ENCODE measurements around the gene EXOC5. TPM values are rescaled to one million over a fixed set of nuclear protein-coding genes. Genes with fewer than 3 reads are reported as not detected.
A peak's percentile ranks its signal among the peaks of the same experiment; 100 is the strongest.

EXOC5 gene
- total RNA-seq, 1 experiment from 2014 or later: 80.4 TPM

DNA sequence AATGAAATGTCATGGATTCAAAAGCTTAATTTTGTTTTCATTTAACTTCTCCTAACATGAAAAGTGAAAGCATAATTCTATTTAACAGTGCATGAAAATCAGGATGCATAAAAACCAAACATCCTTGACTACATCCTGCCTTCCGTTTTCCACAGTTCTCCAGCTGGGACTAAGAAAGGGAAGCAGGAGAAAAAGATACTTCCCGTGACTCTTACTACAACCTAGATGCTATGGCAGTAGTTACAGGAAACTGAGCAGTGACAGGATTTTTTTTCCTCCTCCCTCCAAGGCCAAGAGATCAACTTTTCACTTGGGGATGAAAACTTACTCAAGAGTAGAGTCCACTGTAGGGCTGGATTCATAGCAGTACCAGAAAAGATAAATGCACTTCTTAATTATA, 2.6 kb downstream of the EXOC5 start:
- POLR2A ChIA-PET: no interaction called here
- DNase-seq (ENCODE audit: low spot score): no peak
- Mint-ChIP-seq H3K27ac (peak overlapping the region; percentile 29; the same call in 1 of the 2 replicates), H3K4me1 (peaks cover 37% of the 10 kb centered on the region), H3K27me3 (ENCODE audit: low read depth) (no peaks in the 10 kb centered on the region), H3K4me3 (peak overlapping the region; percentile 9; the same call in 1 of the 2 replicates), H3K36me3 (no peaks in the 10 kb centered on the region), H3K9me3 (no peaks in the 10 kb centered on the region)
- CTCF ChIA-PET: no interaction called here
- TF ChIP-seq SMAD3 (CRISPR knock-in tag; IDR thresholded peaks at IDR 0.05; ENCODE audit: borderline replicate concordance): no peak
- TF ChIP-seq, protein P1, sequence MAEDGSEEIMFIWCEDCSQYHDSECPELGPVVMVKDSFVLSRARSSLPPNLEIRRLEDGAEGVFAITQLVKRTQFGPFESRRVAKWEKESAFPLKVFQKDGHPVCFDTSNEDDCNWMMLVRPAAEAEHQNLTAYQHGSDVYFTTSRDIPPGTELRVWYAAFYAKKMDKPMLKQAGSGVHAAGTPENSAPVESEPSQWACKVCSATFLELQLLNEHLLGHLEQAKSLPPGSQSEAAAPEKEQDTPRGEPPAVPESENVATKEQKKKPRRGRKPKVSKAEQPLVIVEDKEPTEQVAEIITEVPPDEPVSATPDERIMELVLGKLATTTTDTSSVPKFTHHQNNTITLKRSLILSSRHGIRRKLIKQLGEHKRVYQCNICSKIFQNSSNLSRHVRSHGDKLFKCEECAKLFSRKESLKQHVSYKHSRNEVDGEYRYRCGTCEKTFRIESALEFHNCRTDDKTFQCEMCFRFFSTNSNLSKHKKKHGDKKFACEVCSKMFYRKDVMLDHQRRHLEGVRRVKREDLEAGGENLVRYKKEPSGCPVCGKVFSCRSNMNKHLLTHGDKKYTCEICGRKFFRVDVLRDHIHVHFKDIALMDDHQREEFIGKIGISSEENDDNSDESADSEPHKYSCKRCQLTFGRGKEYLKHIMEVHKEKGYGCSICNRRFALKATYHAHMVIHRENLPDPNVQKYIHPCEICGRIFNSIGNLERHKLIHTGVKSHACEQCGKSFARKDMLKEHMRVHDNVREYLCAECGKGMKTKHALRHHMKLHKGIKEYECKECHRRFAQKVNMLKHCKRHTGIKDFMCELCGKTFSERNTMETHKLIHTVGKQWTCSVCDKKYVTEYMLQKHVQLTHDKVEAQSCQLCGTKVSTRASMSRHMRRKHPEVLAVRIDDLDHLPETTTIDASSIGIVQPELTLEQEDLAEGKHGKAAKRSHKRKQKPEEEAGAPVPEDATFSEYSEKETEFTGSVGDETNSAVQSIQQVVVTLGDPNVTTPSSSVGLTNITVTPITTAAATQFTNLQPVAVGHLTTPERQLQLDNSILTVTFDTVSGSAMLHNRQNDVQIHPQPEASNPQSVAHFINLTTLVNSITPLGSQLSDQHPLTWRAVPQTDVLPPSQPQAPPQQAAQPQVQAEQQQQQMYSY (CRISPR knock-in tag; IDR thresholded peaks at IDR 0.05): no peak
- no peak for TF ChIP-seq ZNF416 (CRISPR knock-in tag; IDR thresholded peaks at IDR 0.05)
- TF ChIP-seq IRF2 (CRISPR knock-in tag; IDR thresholded peaks at IDR 0.05; ENCODE audit: borderline replicate concordance, low read depth): no peak
- TF ChIP-seq, protein P2, sequence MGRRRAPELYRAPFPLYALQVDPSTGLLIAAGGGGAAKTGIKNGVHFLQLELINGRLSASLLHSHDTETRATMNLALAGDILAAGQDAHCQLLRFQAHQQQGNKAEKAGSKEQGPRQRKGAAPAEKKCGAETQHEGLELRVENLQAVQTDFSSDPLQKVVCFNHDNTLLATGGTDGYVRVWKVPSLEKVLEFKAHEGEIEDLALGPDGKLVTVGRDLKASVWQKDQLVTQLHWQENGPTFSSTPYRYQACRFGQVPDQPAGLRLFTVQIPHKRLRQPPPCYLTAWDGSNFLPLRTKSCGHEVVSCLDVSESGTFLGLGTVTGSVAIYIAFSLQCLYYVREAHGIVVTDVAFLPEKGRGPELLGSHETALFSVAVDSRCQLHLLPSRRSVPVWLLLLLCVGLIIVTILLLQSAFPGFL (CRISPR knock-in tag; IDR thresholded peaks at IDR 0.05; ENCODE audit: borderline replicate concordance): no peak
- no peak for TF ChIP-seq FOXP1 (CRISPR knock-in tag; IDR thresholded peaks at IDR 0.05; ENCODE audit: borderline replicate concordance)
- TF ChIP-seq, protein P3, sequence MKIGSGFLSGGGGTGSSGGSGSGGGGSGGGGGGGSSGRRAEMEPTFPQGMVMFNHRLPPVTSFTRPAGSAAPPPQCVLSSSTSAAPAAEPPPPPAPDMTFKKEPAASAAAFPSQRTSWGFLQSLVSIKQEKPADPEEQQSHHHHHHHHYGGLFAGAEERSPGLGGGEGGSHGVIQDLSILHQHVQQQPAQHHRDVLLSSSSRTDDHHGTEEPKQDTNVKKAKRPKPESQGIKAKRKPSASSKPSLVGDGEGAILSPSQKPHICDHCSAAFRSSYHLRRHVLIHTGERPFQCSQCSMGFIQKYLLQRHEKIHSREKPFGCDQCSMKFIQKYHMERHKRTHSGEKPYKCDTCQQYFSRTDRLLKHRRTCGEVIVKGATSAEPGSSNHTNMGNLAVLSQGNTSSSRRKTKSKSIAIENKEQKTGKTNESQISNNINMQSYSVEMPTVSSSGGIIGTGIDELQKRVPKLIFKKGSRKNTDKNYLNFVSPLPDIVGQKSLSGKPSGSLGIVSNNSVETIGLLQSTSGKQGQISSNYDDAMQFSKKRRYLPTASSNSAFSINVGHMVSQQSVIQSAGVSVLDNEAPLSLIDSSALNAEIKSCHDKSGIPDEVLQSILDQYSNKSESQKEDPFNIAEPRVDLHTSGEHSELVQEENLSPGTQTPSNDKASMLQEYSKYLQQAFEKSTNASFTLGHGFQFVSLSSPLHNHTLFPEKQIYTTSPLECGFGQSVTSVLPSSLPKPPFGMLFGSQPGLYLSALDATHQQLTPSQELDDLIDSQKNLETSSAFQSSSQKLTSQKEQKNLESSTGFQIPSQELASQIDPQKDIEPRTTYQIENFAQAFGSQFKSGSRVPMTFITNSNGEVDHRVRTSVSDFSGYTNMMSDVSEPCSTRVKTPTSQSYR (CRISPR knock-in tag; IDR thresholded peaks at IDR 0.05): no peak
- TF ChIP-seq, protein P4, sequence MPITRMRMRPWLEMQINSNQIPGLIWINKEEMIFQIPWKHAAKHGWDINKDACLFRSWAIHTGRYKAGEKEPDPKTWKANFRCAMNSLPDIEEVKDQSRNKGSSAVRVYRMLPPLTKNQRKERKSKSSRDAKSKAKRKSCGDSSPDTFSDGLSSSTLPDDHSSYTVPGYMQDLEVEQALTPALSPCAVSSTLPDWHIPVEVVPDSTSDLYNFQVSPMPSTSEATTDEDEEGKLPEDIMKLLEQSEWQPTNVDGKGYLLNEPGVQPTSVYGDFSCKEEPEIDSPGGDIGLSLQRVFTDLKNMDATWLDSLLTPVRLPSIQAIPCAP (CRISPR knock-in tag; IDR thresholded peaks at IDR 0.05): no peak
- TF ChIP-seq NR2C2 (CRISPR knock-in tag; IDR thresholded peaks at IDR 0.05): no peak
- TF ChIP-seq ZNF263 (CRISPR knock-in tag; IDR thresholded peaks at IDR 0.05; ENCODE audit: low read depth): no peak
- no peak for TF ChIP-seq KAT7 (CRISPR knock-in tag; IDR thresholded peaks at IDR 0.05; ENCODE audit: borderline replicate concordance)
- no peak for TF ChIP-seq ZNF671 (CRISPR knock-in tag; IDR thresholded peaks at IDR 0.05)
- TF ChIP-seq TCF7 (CRISPR knock-in tag; IDR thresholded peaks at IDR 0.05; ENCODE audit: low read depth): no peak
- no peak for TF ChIP-seq FOXK1 (CRISPR knock-in tag; IDR thresholded peaks at IDR 0.05)
- TF ChIP-seq, protein P5, sequence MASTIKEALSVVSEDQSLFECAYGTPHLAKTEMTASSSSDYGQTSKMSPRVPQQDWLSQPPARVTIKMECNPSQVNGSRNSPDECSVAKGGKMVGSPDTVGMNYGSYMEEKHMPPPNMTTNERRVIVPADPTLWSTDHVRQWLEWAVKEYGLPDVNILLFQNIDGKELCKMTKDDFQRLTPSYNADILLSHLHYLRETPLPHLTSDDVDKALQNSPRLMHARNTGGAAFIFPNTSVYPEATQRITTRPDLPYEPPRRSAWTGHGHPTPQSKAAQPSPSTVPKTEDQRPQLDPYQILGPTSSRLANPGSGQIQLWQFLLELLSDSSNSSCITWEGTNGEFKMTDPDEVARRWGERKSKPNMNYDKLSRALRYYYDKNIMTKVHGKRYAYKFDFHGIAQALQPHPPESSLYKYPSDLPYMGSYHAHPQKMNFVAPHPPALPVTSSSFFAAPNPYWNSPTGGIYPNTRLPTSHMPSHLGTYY (CRISPR knock-in tag; IDR thresholded peaks at IDR 0.05): no peak
- TF ChIP-seq, protein P6, sequence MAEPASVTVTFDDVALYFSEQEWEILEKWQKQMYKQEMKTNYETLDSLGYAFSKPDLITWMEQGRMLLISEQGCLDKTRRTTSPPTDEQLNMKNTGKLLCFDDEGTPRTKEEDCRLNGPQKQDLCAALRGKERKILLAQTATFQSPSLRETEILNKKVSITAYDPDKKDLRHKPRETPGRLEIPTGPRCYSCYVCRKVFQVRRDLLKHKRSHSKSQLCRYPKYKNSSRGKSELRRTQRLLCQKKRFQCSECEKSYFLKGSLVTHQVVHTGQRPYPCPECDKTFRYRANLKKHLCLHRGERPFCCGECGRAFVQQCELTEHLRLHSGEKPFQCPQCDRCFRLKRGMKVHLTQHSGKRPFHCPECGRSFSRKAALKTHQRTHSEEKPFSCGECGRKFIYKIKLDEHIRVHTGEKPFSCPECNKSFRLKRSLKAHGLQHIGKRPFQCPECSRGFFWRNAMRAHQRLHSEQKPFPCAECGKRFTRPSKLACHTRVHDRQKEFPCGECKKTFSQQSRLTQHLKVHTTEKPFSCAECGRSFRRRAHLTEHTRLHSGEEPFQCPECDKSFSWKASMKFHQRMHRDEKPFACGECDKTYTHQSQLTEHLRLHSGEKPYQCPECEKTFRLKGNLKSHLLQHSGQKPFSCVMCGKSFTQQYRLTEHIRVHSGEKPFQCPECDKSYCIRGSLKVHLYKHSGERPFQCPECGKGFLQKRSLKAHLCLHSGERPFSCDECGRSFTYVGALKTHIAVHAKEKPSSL (CRISPR knock-in tag; conservative IDR thresholded peaks at IDR 0.05): no peak
- TF ChIP-seq, protein P7, sequence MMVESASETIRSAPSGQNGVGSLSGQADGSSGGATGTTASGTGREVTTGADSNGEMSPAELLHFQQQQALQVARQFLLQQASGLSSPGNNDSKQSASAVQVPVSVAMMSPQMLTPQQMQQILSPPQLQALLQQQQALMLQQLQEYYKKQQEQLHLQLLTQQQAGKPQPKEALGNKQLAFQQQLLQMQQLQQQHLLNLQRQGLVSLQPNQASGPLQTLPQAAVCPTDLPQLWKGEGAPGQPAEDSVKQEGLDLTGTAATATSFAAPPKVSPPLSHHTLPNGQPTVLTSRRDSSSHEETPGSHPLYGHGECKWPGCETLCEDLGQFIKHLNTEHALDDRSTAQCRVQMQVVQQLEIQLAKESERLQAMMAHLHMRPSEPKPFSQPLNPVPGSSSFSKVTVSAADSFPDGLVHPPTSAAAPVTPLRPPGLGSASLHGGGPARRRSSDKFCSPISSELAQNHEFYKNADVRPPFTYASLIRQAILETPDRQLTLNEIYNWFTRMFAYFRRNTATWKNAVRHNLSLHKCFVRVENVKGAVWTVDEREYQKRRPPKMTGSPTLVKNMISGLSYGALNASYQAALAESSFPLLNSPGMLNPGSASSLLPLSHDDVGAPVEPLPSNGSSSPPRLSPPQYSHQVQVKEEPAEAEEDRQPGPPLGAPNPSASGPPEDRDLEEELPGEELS (CRISPR knock-in tag; IDR thresholded peaks at IDR 0.05): no peak
- no peak for TF ChIP-seq NR1H2 (CRISPR knock-in tag; IDR thresholded peaks at IDR 0.05)
- TF ChIP-seq, protein P8, sequence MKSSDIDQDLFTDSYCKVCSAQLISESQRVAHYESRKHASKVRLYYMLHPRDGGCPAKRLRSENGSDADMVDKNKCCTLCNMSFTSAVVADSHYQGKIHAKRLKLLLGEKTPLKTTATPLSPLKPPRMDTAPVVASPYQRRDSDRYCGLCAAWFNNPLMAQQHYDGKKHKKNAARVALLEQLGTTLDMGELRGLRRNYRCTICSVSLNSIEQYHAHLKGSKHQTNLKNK (CRISPR knock-in tag; IDR thresholded peaks at IDR 0.05): no peak
- no peak for ATAC-seq
